K562 (cell line): ENCODE results near the gene EBI3. TPM values are rescaled to one million over a fixed set of nuclear protein-coding genes. Genes with fewer than 3 reads are reported as not detected.
A peak's percentile ranks its signal among the peaks of the same experiment; 100 is the strongest.

Experiments
- ATAC-seq: fragments of 200-7000 bp; cut with Tn5 transposase; 3 replicates; pipeline ENCODE4 v1.9.1; 2020; ENCODE audit warnings: moderate library complexity
- BruUV-seq: library from RNA; stranded (reverse); fragments of 400-500 nt; replicated peaks from 2 replicates; lab custom pipeline; 2021; lab: Mats Ljungman, UMichigan
- CTCF ChIA-PET: fragments of 300-600 bp; formaldehyde crosslinking; extraction: SDS; loops from one replicate; lab custom pipeline; 2021; ENCODE audit warnings: low intra/inter-chr PET ratio; lab: Yijun Ruan, JAX
- POLR2A ChIA-PET: fragments of 300-600, 350-650 bp; sonication (Branson Sonifier 250); formaldehyde crosslinking; extraction: SDS; loops from one replicate; lab custom pipeline; 2021; ENCODE audit warnings: antibody characterized with exemption, inconsistent platforms; lab: Yijun Ruan, JAX
- DNase-seq, 4 experiments: peaks; one replicate each; pipeline versions ENCODE4 v3.0.0 to v3.0.0-alpha.2; 2011 to 2018; ENCODE audit warnings: low spot score in 3 of 4, mixed read lengths in 3 of 4; ENCODE audit errors: extremely low read depth in 1 of 4
- FAIRE-seq: peaks from 2 replicates; lab custom pipeline; 2011; peaks lifted over from hg19 to GRCh38; lab: Jason Lieb, UNC
- H2AFZ ChIP-seq: 2 replicates; pipeline ENCODE4 v1.6.0; 2011; ENCODE audit warnings: low read depth, low read length, control low read depth, inconsistent platforms
- H3K27ac ChIP-seq: fragments of 200-600 bp; 3 replicates; pipeline ENCODE4 v1.8.0; 2011; ENCODE audit warnings: low read depth, mild to moderate bottlenecking, control low read depth, inconsistent platforms, low read length, moderate library complexity, mixed read lengths; ENCODE audit errors: extremely low read depth
- H3K27me3 ChIP-seq, 2 experiments: fragments of 300-600 bp in 1 of 2; 2 replicates in 1 of 2; 3 replicates in 1 of 2; pipeline versions ENCODE4 v1.6.0 to v1.8.0; 2011; ENCODE audit warnings: inconsistent platforms in 2 of 2, low read length in 2 of 2, mild to moderate bottlenecking in 1 of 2, mixed read lengths in 1 of 2, moderate library complexity in 1 of 2; ENCODE audit not compliant: control insufficient read depth in 2 of 2, insufficient read depth in 2 of 2
- H3K36me3 ChIP-seq: fragments of 300-600 bp; 3 replicates; pipeline ENCODE4 v1.8.0; 2011; ENCODE audit warnings: mild to moderate bottlenecking, low read length, inconsistent platforms; ENCODE audit not compliant: control insufficient read depth, insufficient read depth
- H3K4me1 ChIP-seq, 2 experiments: fragments of 200-600 bp in 1 of 2; replicated peaks in 1 of 2; 2 replicates in 1 of 2; 3 replicates in 1 of 2; pipeline versions ENCODE4 v1.5.1 to v1.8.0; 2011; ENCODE audit warnings: inconsistent platforms in 2 of 2, low read length in 2 of 2, mild to moderate bottlenecking in 1 of 2, mixed read lengths in 1 of 2, moderate library complexity in 1 of 2; ENCODE audit not compliant: control insufficient read depth in 2 of 2, insufficient read depth in 2 of 2
- H3K4me2 ChIP-seq: 2 replicates; pipeline ENCODE4 v1.6.1; 2011; ENCODE audit warnings: low read length, control low read depth, inconsistent platforms, mixed read lengths; ENCODE audit not compliant: insufficient read depth
- H3K4me3 ChIP-seq: fragments of 200-600 bp; sonication (generic), shearing (Covaris generic); 2 replicates; pipeline ENCODE4 v1.5.1; 2016; ENCODE audit warnings: control low read depth, inconsistent platforms
- H3K79me2 ChIP-seq: fragments of 200-600 bp; 3 replicates; pipeline ENCODE4 v1.8.0; 2011; ENCODE audit warnings: low read length, inconsistent platforms; ENCODE audit not compliant: control insufficient read depth, insufficient read depth
- H3K9ac ChIP-seq, 2 experiments: 2 replicates each; pipeline versions ENCODE4 v1.6.0 to v1.6.1; 2011; ENCODE audit warnings: low read depth in 2 of 2, low read length in 2 of 2, control low read depth in 1 of 2, inconsistent platforms in 1 of 2, mild to moderate bottlenecking in 1 of 2, mixed read lengths in 1 of 2; ENCODE audit not compliant: insufficient read depth in 1 of 2
- H3K9me1 ChIP-seq: one replicate; pipeline ENCODE4 v1.6.0; 2011; ENCODE audit warnings: inconsistent platforms, mild to moderate bottlenecking, low read length, moderate library complexity; ENCODE audit not compliant: control insufficient read depth, insufficient read depth
- H3K9me3 ChIP-seq: replicated peaks from 2 replicates; pipeline ENCODE4 v1.5.1; 2011; ENCODE audit warnings: low read depth, low read length, inconsistent platforms; ENCODE audit not compliant: control insufficient read depth, insufficient read depth
- H4K20me1 ChIP-seq: replicated peaks from 2 replicates; pipeline ENCODE4 v1.6.1; 2011; ENCODE audit warnings: low read length, inconsistent platforms, mixed read lengths; ENCODE audit not compliant: control insufficient read depth, insufficient read depth
- ZNF507 ChIP-seq: conservative IDR thresholded peaks from 2 replicates; pipeline ENCODE4 v1.6.1; 2017; ENCODE audit warnings: missing genetic modification characterization, missing compliant biosample characterization
- WGBS: fragments of 100-300 bp; shearing (Covaris generic); methylation state at CpG from one replicate; pipeline ENCODE4 v1.1.6; 2016; ENCODE audit warnings: low coverage, mixed read lengths; ENCODE audit not compliant: insufficient coverage; ENCODE audit errors: missing lambda C conversion rate; 5-methylcytosine and 5-hydroxymethylcytosine counted together
- in situ Hi-C: fragments of 300-500 bp; cut with MboI; formaldehyde crosslinking; loops from 4 replicates; pipeline ENCODE4 v1.15.0; 2018; ENCODE audit warnings: inconsistent platforms, mixed read lengths
- intact Hi-C: fragments of 100-400 bp; cut with micrococcal nuclease; formaldehyde crosslinking; loops from 2 replicates; pipeline ENCODE4 v1.14.2; 2022
- polyA plus RNA-seq, 8 experiments: library from polyadenylated mRNA; depleted of rRNA in 4 of 8; stranded (reverse) in 5 of 8; unstranded in 3 of 8; fragments of >200 nt; fragmentation: Nextera tagmentation in 2 of 8; fragmentation: Illumina TruSeq in 1 of 8; extraction: Ambion mirVana in 2 of 8; extraction: Trizol in 1 of 8; gene quantifications; 2 replicates each; pipeline versions ENCODE4 v1.2.1 to v1.2.3, GENCODE V29; 2011 to 2014; ENCODE audit warnings: inconsistent platforms in 1 of 8, missing spikeins in 1 of 8
- total RNA-seq, 7 experiments: library from RNA; depleted of rRNA in 6 of 7; stranded (reverse); fragments of >200 nt in 6 of 7; fragmentation: Illumina TruSeq in 2 of 7; extraction: Trizol in 2 of 7; gene quantifications; 2 replicates each; pipeline versions ENCODE4 v1.2.1 to v1.2.3, GENCODE V29; 2011 to 2021; ENCODE audit warnings: low replicate concordance in 1 of 7
- TF ChIP-seq, protein P1 (sequence below): fragments of 200-800 bp; sonication (Bioruptor generic); IDR thresholded peaks from 2 replicates; pipeline ENCODE4 v1.6.1; 2017; ENCODE audit warnings: missing genetic modification characterization, missing compliant biosample characterization

Gene EBI3
- total and polyA plus RNA-seq, 9 of the 15 experiments (the other 6 are each of a cell fraction or from before 2014, with no cell fraction given) = 0.08 to 0.35 (median 0.22) TPM; not detected in 6

DNA sequence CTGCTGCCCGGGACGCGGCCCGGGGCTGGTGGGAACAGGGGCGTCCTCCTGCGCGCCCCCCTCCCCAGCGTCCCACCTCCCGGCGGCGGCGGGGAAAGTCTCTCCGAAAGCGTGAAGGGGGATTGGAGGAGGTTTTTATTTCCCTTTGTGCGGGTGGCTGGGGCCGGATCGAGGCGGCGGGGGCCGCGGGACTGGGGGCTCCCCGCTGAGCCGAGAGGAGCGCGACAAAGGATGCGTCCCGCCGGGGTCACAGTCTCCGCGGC lies 49.9 kb downstream of the EBI3 start:
- no peaks in the 10 kb centered on the region for H3K36me3 ChIP-seq
- no peaks in the 10 kb centered on the region for H3K79me2 ChIP-seq
- H3K27ac ChIP-seq = no peak overlapping the region
- TF ChIP-seq, protein P1, sequence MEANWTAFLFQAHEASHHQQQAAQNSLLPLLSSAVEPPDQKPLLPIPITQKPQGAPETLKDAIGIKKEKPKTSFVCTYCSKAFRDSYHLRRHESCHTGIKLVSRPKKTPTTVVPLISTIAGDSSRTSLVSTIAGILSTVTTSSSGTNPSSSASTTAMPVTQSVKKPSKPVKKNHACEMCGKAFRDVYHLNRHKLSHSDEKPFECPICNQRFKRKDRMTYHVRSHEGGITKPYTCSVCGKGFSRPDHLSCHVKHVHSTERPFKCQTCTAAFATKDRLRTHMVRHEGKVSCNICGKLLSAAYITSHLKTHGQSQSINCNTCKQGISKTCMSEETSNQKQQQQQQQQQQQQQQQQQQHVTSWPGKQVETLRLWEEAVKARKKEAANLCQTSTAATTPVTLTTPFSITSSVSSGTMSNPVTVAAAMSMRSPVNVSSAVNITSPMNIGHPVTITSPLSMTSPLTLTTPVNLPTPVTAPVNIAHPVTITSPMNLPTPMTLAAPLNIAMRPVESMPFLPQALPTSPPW (CRISPR knock-in tag) = peak; percentile 12; the same call in 1 of the 2 replicates
- TF ChIP-seq ZNF507 (tag) = no peak
- WGBS = 3% methylated on average over 8 of the region's 30 CpGs
- H3K9ac ChIP-seq = peak overlapping the region in 1 of 2 experiments; percentile 35; a peak in 1 of 4 replicates
- no peak for ATAC-seq
- FAIRE-seq = no peak
- 0 out of 2 replicates have a peak, but pooled peaks cover 5% of the 10 kb centered on the region for H4K20me1 ChIP-seq
- peaks cover 16 to 24% of the 10 kb centered on the region in 2 experiments; a peak in 4 of 5 replicates for H3K27me3 ChIP-seq
- peak in 1 of 4 experiments; percentile 50 for DNase-seq
- intact Hi-C loops = no loop called here
- H2AFZ ChIP-seq = no peak overlapping the region
- no peak overlapping the region for H3K4me2 ChIP-seq
- H3K9me3 ChIP-seq = no peaks in the 10 kb centered on the region
- no peak overlapping the region for H3K4me3 ChIP-seq
- in situ Hi-C loops = loop anchor here (10.0 kb wide), 1 partner anchor 66 kb away; the partner anchor contains the start of gene MPND
- POLR2A ChIA-PET = interaction anchor here (0.6 kb wide), 1 partner anchor 165 kb away, joined by 3 read pairs; no protein-coding TSS in a partner anchor
- H3K9me1 ChIP-seq = no peaks in the 10 kb centered on the region
- H3K4me1 ChIP-seq = peaks cover 0 to 18% of the 10 kb centered on the region in 2 experiments; a peak in 4 of 5 replicates
- no TSS peak for BruUV-seq
- CTCF ChIA-PET = no interaction called here
